PC-9 (cell line): ENCODE measurements around the gene YWHAQ. TPM values are rescaled to one million over a fixed set of nuclear protein-coding genes. Genes with fewer than 3 reads are reported as not detected.
A peak's percentile ranks its signal among the peaks of the same experiment; 100 is the strongest.

ENCODE experiments used
- BruUV-seq: library from RNA; stranded (reverse); fragments of 400-500 nt; replicated peaks from 2 replicates; lab custom pipeline; 2021; lab: Mats Ljungman, UMichigan
- CTCF ChIA-PET: fragments of 300-600 bp; sonication (Branson Sonifier 250); formaldehyde crosslinking; loops from one replicate; lab custom pipeline; 2022; ENCODE audit warnings: antibody characterized with exemption; lab: Charles Lee
- POLR2A ChIA-PET: fragments of 300-600 bp; sonication (Branson Sonifier 250); formaldehyde crosslinking; loops from one replicate; lab custom pipeline; 2022; ENCODE audit warnings: antibody characterized with exemption; ENCODE audit not compliant: unreplicated experiment; lab: Charles Lee
- DNase-seq, 2 experiments: peaks; one replicate each; pipeline versions ENCODE4 v3.0.0 to v3.0.0-alpha.2; 2015 to 2022; ENCODE audit warnings: mixed read lengths in 1 of 2
- H2AFZ ChIP-seq: fragments of 200-600 bp; sonication (generic); 2 replicates; pipeline ENCODE4 v1.8.1; 2017; ENCODE audit warnings: antibody characterized with exemption
- H3F3A ChIP-seq: fragments of 200-600 bp; sonication (generic); 2 replicates; pipeline ENCODE4 v1.8.1; 2017; ENCODE audit warnings: antibody characterized with exemption, mild to moderate bottlenecking, low read depth; ENCODE audit not compliant: insufficient read depth
- H3K27ac ChIP-seq: fragments of 200-600 bp; sonication (generic); 2 replicates; pipeline ENCODE4 v1.6.1; 2016; ENCODE audit warnings: mixed run types
- H3K27me3 ChIP-seq: fragments of 200-600 bp; sonication (generic); 2 replicates; pipeline ENCODE4 v1.6.1; 2016; ENCODE audit warnings: low read depth, mixed run types; ENCODE audit not compliant: insufficient read depth
- H3K36me3 ChIP-seq: fragments of 200-600 bp; sonication (generic); 2 replicates; pipeline ENCODE4 v1.6.1; 2016; ENCODE audit warnings: low read depth, mixed run types
- H3K4me1 ChIP-seq: fragments of 200-600 bp; sonication (generic); replicated peaks from 2 replicates; pipeline ENCODE4 v1.6.1; 2016; ENCODE audit warnings: mixed run types; ENCODE audit not compliant: insufficient read depth
- H3K4me2 ChIP-seq: fragments of 200-600 bp; sonication (generic); 2 replicates; pipeline ENCODE4 v1.6.1; 2017; ENCODE audit warnings: mixed run types
- H3K4me3 ChIP-seq: fragments of 200-600 bp; sonication (generic); 2 replicates; pipeline ENCODE4 v1.6.1; 2016; ENCODE audit warnings: mixed run types
- H3K79me2 ChIP-seq: fragments of 200-600 bp; sonication (generic); 2 replicates; pipeline ENCODE4 v1.6.1; 2017; ENCODE audit warnings: low read depth, mixed run types
- H3K9me2 ChIP-seq: fragments of 200-600 bp; sonication (generic); 2 replicates; pipeline ENCODE4 v1.8.1; 2017; ENCODE audit warnings: mild to moderate bottlenecking; ENCODE audit not compliant: insufficient read depth
- H3K9me3 ChIP-seq: fragments of 200-600 bp; sonication (generic); 2 replicates; pipeline ENCODE4 v1.8.1; 2016; ENCODE audit warnings: low read depth; ENCODE audit not compliant: insufficient read depth
- H4K20me1 ChIP-seq: fragments of 200-600 bp; sonication (generic); 2 replicates; pipeline ENCODE4 v1.8.1; 2017; ENCODE audit not compliant: insufficient read depth
- EZH2 ChIP-seq: fragments of 200-600 bp; sonication (generic); IDR thresholded peaks from 2 replicates; pipeline ENCODE4 v1.8.0; 2017; ENCODE audit warnings: antibody characterized with exemption, low read depth
- intact Hi-C: fragments of 100-400 bp; cut with micrococcal nuclease; formaldehyde crosslinking; loops from one replicate; pipeline ENCODE4 v1.10.0; 2022; ENCODE audit not compliant: unreplicated experiment
- total RNA-seq: library from RNA; stranded (reverse); gene quantifications from 2 replicates; pipeline ENCODE4 v1.2.3, GENCODE V29; 2021
- TF ChIP-seq, protein P1 (sequence below): fragments of 200-600 bp; sonication (generic); conservative IDR thresholded peaks from 2 replicates; pipeline ENCODE4 v1.6.1; 2017; ENCODE audit warnings: mixed run types, antibody characterized with exemption, mild to moderate bottlenecking, moderate library complexity

Gene YWHAQ
- total RNA-seq, 1 experiment from 2014 or later: 353 TPM

GRCh38 chr2:9543557-9543956, 87.2 kb downstream of the YWHAQ start:
- Histone ChIP-seq H3K36me3 (peaks cover 27% of the 10 kb centered on the region), H3K9me3 (no peaks in the 10 kb centered on the region), H3K4me1 (peaks cover 19% of the 10 kb centered on the region), H3K79me2 (peaks cover 100% of the 10 kb centered on the region), H3K9me2 (no peaks in the 10 kb centered on the region), H3F3A (peaks cover 19% of the 10 kb centered on the region), H2AFZ (no peak overlapping the region), H3K4me2 (no peak overlapping the region), H3K27me3 (no peaks in the 10 kb centered on the region), H3K4me3 (no peak overlapping the region), H3K27ac (no peak overlapping the region), H4K20me1 (peaks cover 93% of the 10 kb centered on the region)
- CTCF ChIA-PET: no interaction called here
- TF ChIP-seq, protein P1, sequence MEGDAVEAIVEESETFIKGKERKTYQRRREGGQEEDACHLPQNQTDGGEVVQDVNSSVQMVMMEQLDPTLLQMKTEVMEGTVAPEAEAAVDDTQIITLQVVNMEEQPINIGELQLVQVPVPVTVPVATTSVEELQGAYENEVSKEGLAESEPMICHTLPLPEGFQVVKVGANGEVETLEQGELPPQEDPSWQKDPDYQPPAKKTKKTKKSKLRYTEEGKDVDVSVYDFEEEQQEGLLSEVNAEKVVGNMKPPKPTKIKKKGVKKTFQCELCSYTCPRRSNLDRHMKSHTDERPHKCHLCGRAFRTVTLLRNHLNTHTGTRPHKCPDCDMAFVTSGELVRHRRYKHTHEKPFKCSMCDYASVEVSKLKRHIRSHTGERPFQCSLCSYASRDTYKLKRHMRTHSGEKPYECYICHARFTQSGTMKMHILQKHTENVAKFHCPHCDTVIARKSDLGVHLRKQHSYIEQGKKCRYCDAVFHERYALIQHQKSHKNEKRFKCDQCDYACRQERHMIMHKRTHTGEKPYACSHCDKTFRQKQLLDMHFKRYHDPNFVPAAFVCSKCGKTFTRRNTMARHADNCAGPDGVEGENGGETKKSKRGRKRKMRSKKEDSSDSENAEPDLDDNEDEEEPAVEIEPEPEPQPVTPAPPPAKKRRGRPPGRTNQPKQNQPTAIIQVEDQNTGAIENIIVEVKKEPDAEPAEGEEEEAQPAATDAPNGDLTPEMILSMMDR: no peak
- TF ChIP-seq EZH2: no peak
- BruUV-seq: no TSS peak
- intact Hi-C loops: no loop called here
- POLR2A ChIA-PET: interaction anchor here (0.7 kb wide), 1 partner anchor 36 kb away, joined by 4 read pairs; no protein-coding TSS in a partner anchor
- no peak for DNase-seq

GRCh38 chr2:9539531-9539930, 91.3 kb downstream of the YWHAQ start:
- Histone ChIP-seq H3F3A (peaks cover 34% of the 10 kb centered on the region), H3K4me3 (no peak overlapping the region), H2AFZ (no peak overlapping the region), H3K4me1 (peaks cover 23% of the 10 kb centered on the region; the same call in 1 of the 2 replicates), H3K27ac (0 out of 2 replicates have a peak overlapping the region, but pooled peaks have one; percentile 17), H3K27me3 (no peaks in the 10 kb centered on the region), H3K9me2 (no peaks in the 10 kb centered on the region), H3K9me3 (no peaks in the 10 kb centered on the region), H4K20me1 (peaks cover 88% of the 10 kb centered on the region), H3K79me2 (peaks cover 95% of the 10 kb centered on the region), H3K4me2 (no peak overlapping the region), H3K36me3 (peaks cover 49% of the 10 kb centered on the region)
- POLR2A ChIA-PET: interaction anchor here (0.7 kb wide), 1 partner anchor 24 kb away, joined by 7 read pairs; no protein-coding TSS in a partner anchor
- intact Hi-C loops: no loop called here
- no peak for DNase-seq
- CTCF ChIA-PET: no interaction called here
- no TSS peak for BruUV-seq
- no peak for TF ChIP-seq EZH2
- TF ChIP-seq, protein P1: no peak

- no TSS peak for BruUV-seq
- Histone ChIP-seq H3K4me1 (peaks cover 23% of the 10 kb centered on the region; the same call in 1 of the 2 replicates), H3K36me3 (peaks cover 56% of the 10 kb centered on the region), H3K27ac (peak overlapping the region; percentile 1), H3K4me2 (no peak overlapping the region), H3K9me3 (no peaks in the 10 kb centered on the region), H3K79me2 (peaks cover 94% of the 10 kb centered on the region), H3K27me3 (no peaks in the 10 kb centered on the region), H4K20me1 (peaks cover 84% of the 10 kb centered on the region), H3K9me2 (no peaks in the 10 kb centered on the region), H3F3A (peaks cover 34% of the 10 kb centered on the region), H2AFZ (no peak overlapping the region), H3K4me3 (no peak overlapping the region)
- DNase-seq: peak in 1 of 2 experiments; percentile 72
- intact Hi-C loops: no loop called here
- no peak for TF ChIP-seq EZH2
- TF ChIP-seq, protein P1: no peak
- ChIA-PET CTCF (no interaction called here), POLR2A (no interaction called here)
Observed at GRCh38 chr2:9538000-9538507, 92.7 kb downstream of the YWHAQ start.
